UCSD-AML1 (cell line): ENCODE data around the gene ABHD11.
A peak's percentile ranks its signal among the peaks of the same experiment; 100 is the strongest.

Experiments used
- DNase-seq: peaks from one replicate; lab custom pipeline; 2025; ENCODE audit not compliant: unreplicated experiment; lab: John Stamatoyannopoulos, UW

Gene ABHD11

GRCh38 chr7:73702226-73702625 lies 36.4 kb downstream of the ABHD11 start:
- DNase-seq, result no peak

DNA sequence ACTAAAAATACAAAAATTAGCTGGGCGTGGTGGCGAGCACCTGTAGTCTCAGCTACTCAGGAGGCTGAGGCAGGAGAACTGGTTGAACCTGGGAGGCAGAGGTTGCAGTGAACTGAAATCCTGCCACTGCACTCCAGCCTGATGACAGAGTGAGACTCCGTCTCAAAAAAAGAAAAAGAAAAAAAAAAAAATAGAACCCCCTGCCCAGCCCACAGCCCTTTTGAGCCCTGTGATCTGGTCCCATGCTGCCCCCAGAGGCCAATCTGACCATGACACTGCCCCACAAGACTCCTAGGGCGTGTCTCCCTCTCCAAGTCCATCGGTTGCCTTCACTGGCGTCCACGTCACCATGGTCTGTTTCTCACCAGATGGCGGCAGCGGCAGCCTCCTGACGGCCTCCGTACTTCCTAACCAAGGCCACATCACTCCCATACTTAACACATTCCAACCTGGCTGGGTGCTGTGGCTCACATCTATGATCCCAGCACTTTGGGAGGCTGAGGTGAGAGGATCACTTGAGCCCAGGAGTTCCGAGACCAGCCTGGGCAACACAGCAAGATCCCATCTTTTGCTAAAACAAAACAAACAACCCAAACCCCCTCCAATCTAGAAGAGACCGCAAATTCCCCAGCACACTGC lies 37.1 kb downstream of the ABHD11 start:
- DNase-seq, result peak; percentile 11

GRCh38 chr7:73700581-73701134 lies 37.9 kb downstream of the ABHD11 start:
- DNase-seq, result no peak

GRCh38 chr7:73700069-73700423 lies 38.6 kb downstream of the ABHD11 start:
- DNase-seq, result no peak

- DNase-seq, result no peak
Measured at GRCh38 chr7:73699370-73700068, 39.1 kb downstream of the ABHD11 start.

GRCh38 chr7:73698410-73698809 lies 40.2 kb downstream of the ABHD11 start:
- DNase-seq, result no peak

DNA sequence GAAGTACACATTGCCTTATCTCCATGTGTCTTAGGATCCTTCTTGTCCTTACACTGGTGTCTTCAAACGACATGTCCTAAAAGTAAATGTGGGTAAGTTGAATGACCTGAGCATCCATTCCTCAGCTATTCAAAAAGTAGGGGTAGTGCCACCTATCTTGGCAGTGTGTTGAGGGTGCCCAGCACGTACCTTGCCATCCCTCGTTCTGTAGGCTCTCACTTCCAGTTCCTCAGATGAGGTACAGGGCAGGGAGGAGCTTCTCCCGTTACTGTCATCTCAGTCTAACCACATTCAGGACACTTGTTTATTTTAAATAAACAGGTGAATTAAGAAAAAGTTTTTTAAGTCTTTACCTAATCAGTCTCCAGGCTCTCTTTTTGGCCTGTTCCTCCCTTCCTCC lies 42.2 kb downstream of the ABHD11 start:
- no peak for DNase-seq

DNA sequence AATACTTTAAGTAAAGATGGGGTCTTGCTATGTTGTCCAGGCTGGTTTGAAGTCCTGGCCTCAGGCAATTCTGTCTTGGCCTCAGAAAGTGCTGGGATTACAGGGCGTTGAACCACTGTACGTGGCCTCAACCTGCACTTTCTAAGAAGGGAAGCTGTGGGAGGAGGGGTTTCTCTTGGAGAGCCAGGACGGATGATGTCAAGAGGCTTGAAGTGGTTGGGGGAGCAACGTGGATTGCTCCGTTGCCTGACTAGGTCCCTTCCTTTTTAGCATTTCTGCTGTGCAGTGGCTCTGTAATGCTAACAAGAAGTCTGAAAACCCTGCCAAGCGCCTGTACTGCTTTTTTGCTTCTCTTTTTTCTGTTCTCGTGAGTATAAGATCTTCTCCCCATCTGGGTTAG lies 48.0 kb downstream of the ABHD11 start:
- no peak for DNase-seq

DNA sequence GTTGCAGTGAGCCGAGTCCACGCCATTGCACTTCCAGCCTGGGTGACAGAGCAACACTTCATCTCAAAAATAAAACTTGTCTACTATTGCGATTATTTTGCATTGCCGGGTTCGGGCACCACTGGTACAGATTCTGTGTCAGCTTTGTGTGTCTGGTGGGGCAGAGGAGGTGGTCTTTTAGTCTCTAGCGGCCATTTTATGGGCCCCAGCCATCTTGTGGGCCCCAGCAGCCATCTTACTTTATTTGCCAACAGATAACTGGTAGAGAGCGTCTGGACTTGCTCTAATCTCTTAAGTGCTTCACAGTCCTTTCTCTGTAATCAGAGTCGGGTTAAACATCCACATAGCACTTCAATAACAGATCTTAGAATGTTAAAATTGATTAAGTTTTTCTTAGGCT lies 50.3 kb downstream of the ABHD11 start:
- no peak for DNase-seq
